GM12892 (cell line): ENCODE results near the gene GTF3C1.

Experiments
- POLR2A ChIP-seq: IDR thresholded peaks from 2 replicates; pipeline ENCODE4 v1.6.1; 2011; ENCODE audit warnings: low read depth, low read length, control low read depth
- POLR2AphosphoS5 ChIP-seq: IDR thresholded peaks from 2 replicates; pipeline ENCODE4 v1.6.1; 2011; ENCODE audit warnings: low read depth, low read length, control low read depth

GRCh38 chr16:27431773-27432532 lies 117.8 kb downstream of the GTF3C1 start:
- TF ChIP-seq POLR2A (no peak; the same call in 1 of the 2 replicates), POLR2AphosphoS5 (peak; percentile 61)
